ENCODE data around the gene MYO18B.

Gene MYO18B

DNA sequence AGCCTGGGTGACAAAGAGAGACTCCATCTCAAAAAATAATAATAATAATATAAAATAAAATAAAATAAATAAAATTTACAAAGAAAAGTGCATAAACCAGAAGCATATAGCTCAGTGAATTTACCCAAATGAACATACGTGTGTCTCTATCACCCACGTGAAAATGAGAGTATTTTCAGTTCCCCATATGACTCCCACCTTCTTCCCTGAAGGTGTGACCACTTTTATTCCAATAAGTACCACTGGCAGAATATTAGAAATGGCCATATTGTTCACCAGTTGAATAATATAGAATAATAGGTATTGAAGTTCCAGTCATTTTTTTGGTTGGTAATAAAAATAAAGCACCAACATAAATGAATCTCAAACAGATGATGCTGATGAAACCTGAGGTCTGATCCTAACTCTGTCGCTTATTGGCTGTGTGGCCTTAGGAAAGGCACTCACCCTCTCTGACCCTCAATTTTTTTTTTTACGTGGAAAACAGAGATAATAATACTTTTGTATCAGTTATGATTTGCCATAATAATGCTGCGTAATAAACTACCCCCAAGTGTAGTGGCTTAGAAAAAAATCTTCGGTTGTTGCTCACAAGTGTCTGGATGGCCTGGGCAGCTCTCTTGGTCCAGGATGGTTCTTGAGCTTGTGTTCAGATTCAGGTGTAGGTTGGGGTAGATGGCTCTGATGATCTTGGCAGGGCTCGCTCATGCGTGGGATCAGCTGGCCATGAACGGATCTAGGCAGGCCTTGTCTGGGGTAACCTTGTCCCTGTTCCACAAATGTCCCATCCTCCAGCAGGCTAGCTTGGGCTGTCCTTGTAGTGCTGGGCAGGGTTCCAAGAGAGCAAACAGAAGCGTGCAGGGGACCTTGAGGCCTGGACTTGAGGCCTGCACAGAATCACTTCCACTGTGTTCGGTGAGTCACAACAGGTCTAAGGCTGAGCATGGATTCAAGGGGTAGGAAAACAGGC, 88.1 kb downstream of the MYO18B start:
- Histone ChIP-seq H3K4me3 (replicated peaks; ENCODE audit: insufficient read depth, low read length) (no peak overlapping the region), H3K27me3 (ENCODE audit: insufficient read depth, poor library complexity, severe bottlenecking) (no peaks in the 10 kb centered on the region), H3K27ac (replicated peaks) (no peak overlapping the region)
- no peak for DNase-seq (ENCODE audit: low read depth in 1 of 2, low spot score in 1 of 2)
- TF ChIP-seq SPI1 (IDR thresholded peaks at IDR 0.05; ENCODE audit: borderline replicate concordance, low read depth) = no peak
- no peak for TF ChIP-seq GABPA (IDR thresholded peaks at IDR 0.05; ENCODE audit: low read depth)
- TF ChIP-seq, protein P1, sequence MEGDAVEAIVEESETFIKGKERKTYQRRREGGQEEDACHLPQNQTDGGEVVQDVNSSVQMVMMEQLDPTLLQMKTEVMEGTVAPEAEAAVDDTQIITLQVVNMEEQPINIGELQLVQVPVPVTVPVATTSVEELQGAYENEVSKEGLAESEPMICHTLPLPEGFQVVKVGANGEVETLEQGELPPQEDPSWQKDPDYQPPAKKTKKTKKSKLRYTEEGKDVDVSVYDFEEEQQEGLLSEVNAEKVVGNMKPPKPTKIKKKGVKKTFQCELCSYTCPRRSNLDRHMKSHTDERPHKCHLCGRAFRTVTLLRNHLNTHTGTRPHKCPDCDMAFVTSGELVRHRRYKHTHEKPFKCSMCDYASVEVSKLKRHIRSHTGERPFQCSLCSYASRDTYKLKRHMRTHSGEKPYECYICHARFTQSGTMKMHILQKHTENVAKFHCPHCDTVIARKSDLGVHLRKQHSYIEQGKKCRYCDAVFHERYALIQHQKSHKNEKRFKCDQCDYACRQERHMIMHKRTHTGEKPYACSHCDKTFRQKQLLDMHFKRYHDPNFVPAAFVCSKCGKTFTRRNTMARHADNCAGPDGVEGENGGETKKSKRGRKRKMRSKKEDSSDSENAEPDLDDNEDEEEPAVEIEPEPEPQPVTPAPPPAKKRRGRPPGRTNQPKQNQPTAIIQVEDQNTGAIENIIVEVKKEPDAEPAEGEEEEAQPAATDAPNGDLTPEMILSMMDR (IDR thresholded peaks at IDR 0.05; ENCODE audit: insufficient read depth, low read length) = no peak
- no peak for TF ChIP-seq POLR2AphosphoS5 (IDR thresholded peaks at IDR 0.05; ENCODE audit: low read depth)

DNA sequence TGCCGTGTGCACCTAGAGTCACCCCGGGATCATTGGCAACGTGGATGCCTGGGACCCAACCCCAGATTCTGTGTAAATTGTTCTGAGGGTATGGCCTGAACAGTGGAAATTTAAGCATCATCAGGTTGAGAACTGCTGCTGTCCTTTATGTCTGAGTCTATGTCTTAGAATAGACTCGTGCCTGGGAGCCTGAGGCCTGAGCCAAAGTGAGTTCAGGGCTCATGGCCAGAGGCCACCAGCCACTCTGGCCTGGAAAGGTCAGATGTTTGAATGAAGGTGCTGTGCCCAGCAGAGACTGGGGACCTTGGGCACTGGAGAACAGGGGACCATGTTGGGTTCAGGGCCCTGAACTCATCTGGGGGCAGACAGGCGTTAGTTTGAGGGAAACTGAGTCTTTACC, 91.1 kb downstream of the MYO18B start:
- H3K4me3 ChIP-seq (replicated peaks; ENCODE audit: insufficient read depth, low read length) = no peak overlapping the region
- no peak for DNase-seq (ENCODE audit: low read depth in 1 of 2, low spot score in 1 of 2)
- H3K27ac ChIP-seq (replicated peaks) = no peak overlapping the region
- TF ChIP-seq SPI1 (IDR thresholded peaks at IDR 0.05; ENCODE audit: borderline replicate concordance, low read depth) (no peak), GABPA (IDR thresholded peaks at IDR 0.05; ENCODE audit: low read depth) (no peak)
- TF ChIP-seq, protein P1 (IDR thresholded peaks at IDR 0.05; ENCODE audit: insufficient read depth, low read length) = no peak
- TF ChIP-seq, protein P2, sequence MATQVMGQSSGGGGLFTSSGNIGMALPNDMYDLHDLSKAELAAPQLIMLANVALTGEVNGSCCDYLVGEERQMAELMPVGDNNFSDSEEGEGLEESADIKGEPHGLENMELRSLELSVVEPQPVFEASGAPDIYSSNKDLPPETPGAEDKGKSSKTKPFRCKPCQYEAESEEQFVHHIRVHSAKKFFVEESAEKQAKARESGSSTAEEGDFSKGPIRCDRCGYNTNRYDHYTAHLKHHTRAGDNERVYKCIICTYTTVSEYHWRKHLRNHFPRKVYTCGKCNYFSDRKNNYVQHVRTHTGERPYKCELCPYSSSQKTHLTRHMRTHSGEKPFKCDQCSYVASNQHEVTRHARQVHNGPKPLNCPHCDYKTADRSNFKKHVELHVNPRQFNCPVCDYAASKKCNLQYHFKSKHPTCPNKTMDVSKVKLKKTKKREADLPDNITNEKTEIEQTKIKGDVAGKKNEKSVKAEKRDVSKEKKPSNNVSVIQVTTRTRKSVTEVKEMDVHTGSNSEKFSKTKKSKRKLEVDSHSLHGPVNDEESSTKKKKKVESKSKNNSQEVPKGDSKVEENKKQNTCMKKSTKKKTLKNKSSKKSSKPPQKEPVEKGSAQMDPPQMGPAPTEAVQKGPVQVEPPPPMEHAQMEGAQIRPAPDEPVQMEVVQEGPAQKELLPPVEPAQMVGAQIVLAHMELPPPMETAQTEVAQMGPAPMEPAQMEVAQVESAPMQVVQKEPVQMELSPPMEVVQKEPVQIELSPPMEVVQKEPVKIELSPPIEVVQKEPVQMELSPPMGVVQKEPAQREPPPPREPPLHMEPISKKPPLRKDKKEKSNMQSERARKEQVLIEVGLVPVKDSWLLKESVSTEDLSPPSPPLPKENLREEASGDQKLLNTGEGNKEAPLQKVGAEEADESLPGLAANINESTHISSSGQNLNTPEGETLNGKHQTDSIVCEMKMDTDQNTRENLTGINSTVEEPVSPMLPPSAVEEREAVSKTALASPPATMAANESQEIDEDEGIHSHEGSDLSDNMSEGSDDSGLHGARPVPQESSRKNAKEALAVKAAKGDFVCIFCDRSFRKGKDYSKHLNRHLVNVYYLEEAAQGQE (IDR thresholded peaks at IDR 0.05; ENCODE audit: insufficient replicate concordance, low read depth) = no peak
- no peaks in the 10 kb centered on the region for H3K27me3 ChIP-seq (ENCODE audit: insufficient read depth, poor library complexity, severe bottlenecking)

DNA sequence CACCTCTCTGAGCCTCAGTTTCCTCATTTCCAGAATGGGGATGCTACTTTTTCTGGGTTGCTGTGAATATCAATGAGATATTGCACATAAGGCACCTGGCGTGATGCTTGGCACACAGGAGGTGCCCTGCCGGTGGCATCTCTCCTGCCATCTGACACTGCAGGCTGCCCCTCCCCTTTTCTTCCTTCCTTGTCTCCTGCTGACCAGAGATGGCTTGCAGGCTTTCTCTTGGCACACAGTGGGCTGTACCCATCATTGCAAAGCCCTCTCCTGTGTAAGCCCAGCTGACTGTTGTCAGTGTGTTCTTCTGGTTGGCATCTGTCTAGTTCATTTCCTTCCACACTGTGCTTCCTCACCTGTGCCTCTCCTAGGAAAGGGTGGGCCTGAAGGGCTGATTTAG, 91.7 kb downstream of the MYO18B start:
- Histone ChIP-seq H3K27ac (replicated peaks) (no peak overlapping the region), H3K27me3 (ENCODE audit: insufficient read depth, poor library complexity, severe bottlenecking) (no peaks in the 10 kb centered on the region), H3K4me3 (replicated peaks; ENCODE audit: insufficient read depth, low read length) (no peak overlapping the region)
- no peak for TF ChIP-seq SPI1 (IDR thresholded peaks at IDR 0.05; ENCODE audit: borderline replicate concordance, low read depth)
- TF ChIP-seq, protein P2 (IDR thresholded peaks at IDR 0.05; ENCODE audit: insufficient replicate concordance, low read depth) = no peak
- TF ChIP-seq, protein P1 (IDR thresholded peaks at IDR 0.05; ENCODE audit: insufficient read depth, low read length) = no peak
- TF ChIP-seq GABPA (IDR thresholded peaks at IDR 0.05; ENCODE audit: low read depth) = no peak
- no peak for TF ChIP-seq POLR2AphosphoS5 (IDR thresholded peaks at IDR 0.05; ENCODE audit: low read depth)
- DNase-seq (ENCODE audit: low read depth in 1 of 2, low spot score in 1 of 2) = no peak
